ENCODE results near the gene CNTN5.

CNTN5 gene

DNA sequence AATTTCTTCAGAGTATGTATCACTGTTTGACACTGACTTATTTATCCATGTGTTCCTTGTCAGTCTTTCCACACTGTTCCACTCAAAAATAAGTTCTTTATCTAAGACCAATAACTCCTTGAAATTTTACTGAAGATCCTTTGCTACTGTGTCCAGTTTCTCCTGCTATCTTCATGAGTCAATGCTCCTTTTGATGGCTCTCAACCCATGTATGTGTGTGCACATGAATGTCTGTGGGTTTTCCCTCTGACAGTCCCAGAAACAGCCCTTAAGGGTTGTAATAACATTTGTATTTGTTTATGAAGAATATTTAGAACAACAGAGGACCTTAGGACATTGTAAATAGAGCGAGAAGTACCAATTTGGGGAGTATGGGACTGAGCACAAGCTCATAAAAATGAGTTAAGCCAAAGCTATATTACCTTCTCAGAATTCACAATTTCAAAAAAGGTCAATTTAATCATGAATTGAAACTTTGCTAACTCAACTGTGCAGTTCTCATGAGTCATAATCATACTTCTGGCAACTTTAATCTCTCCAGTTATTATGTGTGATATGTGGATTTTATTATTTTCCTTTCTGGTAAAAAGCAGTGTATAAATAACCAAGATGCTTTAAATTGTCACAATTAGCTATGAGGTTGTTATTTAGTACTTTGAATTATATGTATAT lies 533.6 kb downstream of the CNTN5 start:
- no peak for DNase-seq
- intact Hi-C loops (cut with DNase I): no loop called here

DNA sequence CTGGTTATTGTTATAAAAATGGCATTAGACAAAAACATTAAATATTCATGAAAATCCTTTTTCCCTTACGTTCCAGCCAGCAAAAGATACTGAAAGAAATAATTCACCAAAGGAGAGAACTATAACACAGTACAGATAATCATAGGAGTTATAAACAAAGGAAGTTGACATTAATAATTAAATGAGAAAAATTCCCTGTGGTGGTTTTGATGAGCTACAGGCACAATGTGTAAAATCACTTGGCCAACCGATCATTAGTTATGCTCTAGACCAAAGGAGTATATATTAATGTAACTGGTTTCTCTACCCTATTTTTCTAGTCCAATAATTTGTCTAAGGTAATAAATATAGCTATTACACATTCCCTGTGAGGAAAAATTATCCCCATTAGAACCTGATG lies 534.7 kb downstream of the CNTN5 start:
- no peak for DNase-seq
- intact Hi-C loops (cut with DNase I): no loop called here

GRCh38 chr11:99565333-99565732 lies 544.6 kb downstream of the CNTN5 start:
- intact Hi-C loops (cut with DNase I): no loop called here
- DNase-seq: no peak

- intact Hi-C loops (cut with DNase I): no loop called here
- DNase-seq: peak in 6 of 42 donors; percentile 9 to 38 (median 18)
Observed at GRCh38 chr11:99567334-99567956, 546.7 kb downstream of the CNTN5 start.

DNA sequence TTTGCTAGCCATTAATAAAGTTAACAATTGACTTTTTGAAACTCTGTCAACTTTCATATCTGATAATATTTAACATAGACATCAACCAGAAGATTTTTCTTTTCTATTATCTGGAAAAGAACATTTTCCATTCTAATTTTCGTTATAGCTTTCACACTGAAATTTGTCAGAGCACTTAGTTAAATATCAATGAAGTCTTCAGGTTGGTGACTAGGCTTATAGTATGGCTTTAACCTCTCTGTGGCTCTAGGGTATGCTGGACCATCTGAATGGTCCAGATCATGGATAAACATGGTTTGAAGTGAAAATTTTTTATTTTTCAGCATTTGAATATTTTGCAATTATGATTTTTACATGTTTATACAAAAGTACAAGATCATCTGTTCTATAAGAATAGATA lies 548.1 kb downstream of the CNTN5 start:
- no peak for DNase-seq
- intact Hi-C loops (cut with DNase I): no loop called here

DNA sequence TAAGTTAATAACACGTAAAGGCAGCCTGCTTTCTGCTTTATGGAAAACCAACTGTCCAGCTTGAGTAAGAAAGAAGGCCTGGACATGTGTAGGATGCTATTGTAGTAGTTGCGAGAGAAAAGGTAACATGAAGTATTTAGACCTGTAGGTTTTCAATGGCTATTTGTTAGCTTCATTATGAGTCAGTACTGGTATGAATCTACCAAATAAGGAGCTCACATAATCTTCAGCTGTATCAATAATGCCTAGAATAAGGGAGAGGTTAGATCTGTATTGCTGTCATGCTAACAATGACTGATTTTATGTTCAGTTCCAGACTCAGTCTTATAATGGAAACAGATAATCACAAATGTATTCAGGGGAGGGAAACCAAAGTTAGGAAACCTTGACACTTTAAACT lies 550.3 kb downstream of the CNTN5 start:
- intact Hi-C loops (cut with DNase I): no loop called here

DNA sequence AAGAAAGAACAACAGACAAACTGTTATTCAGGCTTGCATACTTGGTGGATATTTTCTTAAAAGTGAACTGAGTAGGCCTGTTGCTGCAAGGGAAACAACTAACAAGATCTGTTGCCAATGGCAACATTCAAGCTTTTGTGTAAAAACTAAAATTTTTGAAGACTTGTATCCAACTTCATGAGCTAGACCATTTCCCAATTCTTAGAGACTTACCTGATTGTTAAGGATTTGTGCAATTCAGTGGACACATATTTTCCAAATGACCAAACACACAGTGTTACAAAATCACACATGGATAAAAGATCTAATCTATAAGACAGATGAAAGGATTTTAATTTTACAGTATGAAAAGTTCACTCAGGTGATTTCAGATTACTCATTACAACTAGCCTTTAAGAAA lies 564.1 kb downstream of the CNTN5 start:
- intact Hi-C loops (cut with DNase I): no loop called here
- no peak for DNase-seq

More for the DNA sequence above, 550.3 kb downstream of the CNTN5 start:
- DNase-seq: no peak

GRCh38 chr11:99585606-99586005 lies 564.9 kb downstream of the CNTN5 start:
- intact Hi-C loops (cut with DNase I): no loop called here
- no peak for DNase-seq

GRCh38 chr11:99589771-99590170 lies 569.0 kb downstream of the CNTN5 start:
- intact Hi-C loops (cut with DNase I): no loop called here
- no peak for DNase-seq

- DNase-seq: no peak
- intact Hi-C loops (cut with DNase I): no loop called here
Observed at GRCh38 chr11:99592266-99592665, 571.5 kb downstream of the CNTN5 start.

DNA sequence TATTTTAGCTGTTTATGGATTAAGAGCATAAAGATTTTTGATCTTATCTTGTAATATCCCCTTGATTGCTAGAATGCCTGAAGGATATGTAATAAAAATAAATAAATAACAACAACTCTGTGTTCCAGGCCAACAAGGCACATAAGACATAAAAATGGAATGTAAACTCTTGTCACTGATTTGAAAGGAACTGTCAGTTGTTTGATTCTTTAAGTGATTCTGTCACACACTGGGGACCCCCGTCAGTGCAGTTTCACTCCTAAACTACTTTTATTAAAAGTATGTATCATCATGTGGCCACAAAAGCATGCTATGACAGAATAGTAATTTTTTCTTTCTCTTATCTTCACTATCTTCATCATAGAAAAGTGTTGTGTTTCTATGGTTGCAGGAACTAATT lies 572.4 kb downstream of the CNTN5 start:
- intact Hi-C loops (cut with DNase I): no loop called here
- no peak for DNase-seq

GRCh38 chr11:99601179-99601578 lies 580.4 kb downstream of the CNTN5 start:
- intact Hi-C loops (cut with DNase I): no loop called here
- no peak for DNase-seq

DNA sequence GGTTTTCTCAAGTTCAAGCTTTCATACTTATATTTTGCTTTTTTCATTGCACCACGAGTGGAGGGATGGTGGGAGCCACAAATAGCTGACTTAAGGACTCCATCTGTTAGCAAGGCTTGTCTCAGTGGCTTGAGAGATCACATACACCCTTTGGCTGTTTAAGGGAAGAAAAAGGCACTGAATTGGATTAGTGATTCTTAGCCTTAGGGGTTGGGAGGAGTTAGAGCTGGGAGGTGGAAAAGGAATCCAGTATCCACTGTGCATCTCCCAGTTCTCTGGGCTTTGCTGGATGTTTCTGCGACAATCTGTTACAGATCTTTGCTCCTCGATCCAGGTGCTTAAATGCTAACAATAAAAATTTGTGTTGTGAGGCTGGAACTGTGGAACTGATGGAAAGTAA lies 593.6 kb downstream of the CNTN5 start:
- intact Hi-C loops (cut with DNase I): no loop called here
- no peak for DNase-seq

GRCh38 chr11:99630629-99631028 lies 609.9 kb downstream of the CNTN5 start:
- intact Hi-C loops (cut with DNase I): no loop called here
- no peak for DNase-seq

GRCh38 chr11:99631618-99632017 lies 610.9 kb downstream of the CNTN5 start:
- intact Hi-C loops (cut with DNase I): no loop called here
- no peak for DNase-seq

GRCh38 chr11:99632969-99633368 lies 612.2 kb downstream of the CNTN5 start:
- intact Hi-C loops (cut with DNase I): no loop called here
- DNase-seq: peak in 1 of 42 donors; percentile 7

DNA sequence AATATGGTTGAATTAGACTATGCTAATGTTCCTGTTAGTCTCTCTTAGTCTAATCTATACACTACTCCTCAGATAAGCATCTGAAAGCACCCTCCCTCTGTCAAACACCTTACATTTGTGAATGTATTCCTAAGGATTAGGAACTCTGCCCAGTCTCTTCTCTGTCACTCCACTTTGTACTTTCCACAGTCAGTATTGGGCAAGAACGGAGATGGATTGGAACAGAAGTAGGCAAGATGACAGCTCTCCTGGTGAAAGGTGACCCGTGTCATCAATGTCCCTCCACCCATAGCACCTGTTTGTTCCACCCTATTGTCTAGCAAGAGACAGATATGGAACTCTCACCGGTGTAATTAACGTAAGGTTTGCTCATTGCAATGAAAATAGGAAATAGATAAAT lies 613.8 kb downstream of the CNTN5 start:
- intact Hi-C loops (cut with DNase I): no loop called here
- no peak for DNase-seq

GRCh38 chr11:99638073-99638553 lies 617.4 kb downstream of the CNTN5 start:
- intact Hi-C loops (cut with DNase I): no loop called here
- DNase-seq: no peak

DNA sequence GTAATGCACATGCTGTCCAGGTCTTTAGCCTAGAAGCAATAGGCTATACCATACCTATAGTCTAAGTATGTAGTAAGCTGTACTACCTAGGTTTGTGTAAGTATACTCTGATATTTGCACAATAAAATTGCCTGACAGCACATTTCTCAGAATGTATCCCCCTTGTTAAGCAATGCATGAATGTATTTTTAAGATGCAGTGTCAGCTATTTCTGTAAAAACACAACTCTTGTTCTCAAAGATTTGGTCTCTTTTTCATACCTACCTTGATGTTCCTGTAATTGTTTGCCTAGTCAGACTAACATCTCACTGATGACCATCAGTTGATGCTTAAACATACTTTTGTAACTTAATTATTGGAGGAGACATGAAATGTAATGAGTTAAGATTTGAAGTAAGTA lies 619.9 kb downstream of the CNTN5 start:
- intact Hi-C loops (cut with DNase I): no loop called here

DNA sequence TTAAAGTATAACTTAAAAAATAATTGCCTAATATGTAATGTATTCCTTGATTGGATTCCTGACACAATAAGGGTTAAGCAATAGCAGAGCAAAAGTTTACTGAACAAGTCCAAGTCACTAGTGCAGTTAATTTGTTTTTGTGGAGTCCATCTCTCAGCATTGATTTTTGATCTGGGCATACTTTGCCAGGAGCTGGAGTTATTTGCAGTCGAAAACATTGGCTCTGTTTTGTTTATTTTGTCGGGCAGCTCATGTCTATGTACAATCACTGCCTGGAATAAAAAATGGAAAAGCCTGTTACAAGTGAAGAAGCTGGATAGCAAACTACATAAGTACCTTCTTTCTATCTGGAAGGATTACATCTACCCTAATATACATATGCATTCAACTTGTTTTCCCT lies 625.2 kb downstream of the CNTN5 start:
- DNase-seq: no peak
- intact Hi-C loops (cut with DNase I): no loop called here

More for the DNA sequence above, 619.9 kb downstream of the CNTN5 start:
- DNase-seq: no peak

GRCh38 chr11:99670067-99670676 lies 649.4 kb downstream of the CNTN5 start:
- DNase-seq: no peak
- intact Hi-C loops (cut with DNase I): no loop called here

All from head of caudate nucleus (tissue), 42 donors.